Measurements from ENCODE around the gene CSTF3.
"Not testable (repeated sequence)": the region's sequence is repeated elsewhere in the genome, so short reads cannot be mapped to it uniquely, and the experiment has no call there.

CSTF3 gene

GRCh38 chr11:33160587-33160986 is 693 bp downstream of the CSTF3 start:
- no peak for DNase-seq

GRCh38 chr11:33160136-33160535 is 1.1 kb downstream of the CSTF3 start:
- DNase-seq: peak in 3 of 56 donors; percentile 1 to 11 (median 7)

GRCh38 chr11:33159378-33159867 is 1.9 kb downstream of the CSTF3 start:
- DNase-seq: not testable (repeated sequence)

GRCh38 chr11:33158596-33159275 is 2.5 kb downstream of the CSTF3 start:
- no peak for DNase-seq

GRCh38 chr11:33157103-33158027 is 3.9 kb downstream of the CSTF3 start:
- DNase-seq: no peak

GRCh38 chr11:33151399-33151798 is 9.9 kb downstream of the CSTF3 start:
- DNase-seq: no peak

GRCh38 chr11:33147559-33147958 is 13.7 kb downstream of the CSTF3 start:
- DNase-seq: no peak

- no peak for DNase-seq
Measured at GRCh38 chr11:33135768-33136443, 25.4 kb downstream of the CSTF3 start.

- no peak for DNase-seq
Measured at GRCh38 chr11:33135216-33135615, 26.1 kb downstream of the CSTF3 start.

GRCh38 chr11:33134276-33134675 is 27.0 kb downstream of the CSTF3 start:
- DNase-seq: no peak

- no peak for DNase-seq
Measured at GRCh38 chr11:33133761-33134160, 27.5 kb downstream of the CSTF3 start.

- no peak for DNase-seq
Measured at GRCh38 chr11:33132510-33132909, 28.8 kb downstream of the CSTF3 start.

- no peak for DNase-seq
Measured at GRCh38 chr11:33128739-33129138, 32.5 kb downstream of the CSTF3 start.

GRCh38 chr11:33125611-33126010 is 35.7 kb downstream of the CSTF3 start:
- no peak for DNase-seq

- DNase-seq: no peak
Measured at GRCh38 chr11:33125025-33125424, 36.3 kb downstream of the CSTF3 start.

GRCh38 chr11:33122696-33123095 is 38.6 kb downstream of the CSTF3 start:
- not testable (repeated sequence) for DNase-seq

GRCh38 chr11:33116535-33116934 is 44.7 kb downstream of the CSTF3 start:
- no peak for DNase-seq

- no peak for DNase-seq
Measured at GRCh38 chr11:33110083-33110482, 51.2 kb downstream of the CSTF3 start.

GRCh38 chr11:33109294-33109895 is 51.9 kb downstream of the CSTF3 start:
- no peak for DNase-seq

GRCh38 chr11:33103836-33104235 is 57.4 kb downstream of the CSTF3 start:
- DNase-seq: no peak

GRCh38 chr11:33094157-33094556 is 67.1 kb downstream of the CSTF3 start:
- DNase-seq: no peak

Measured in nucleus accumbens (tissue), 56 donors.